GM06990 (cell line): ENCODE data around the gene ZBTB11.
"Not testable (repeated sequence)": the region's sequence is repeated elsewhere in the genome, so short reads cannot be mapped to it uniquely, and the experiment has no call there.

Source experiments
- DNase-seq: peaks from one replicate; pipeline ENCODE4 v3.0.0-alpha.2; 2011; ENCODE audit not compliant: insufficient read length; ENCODE audit errors: extremely low read depth
- H3K27me3 ChIP-seq: replicated peaks from 2 replicates; pipeline ENCODE4 v1.6.0; 2011; ENCODE audit warnings: low read length; ENCODE audit not compliant: control insufficient read depth, insufficient read depth
- H3K36me3 ChIP-seq: 2 replicates; pipeline ENCODE4 v1.5.1; 2011; ENCODE audit warnings: low read length; ENCODE audit not compliant: control insufficient read depth, insufficient read depth
- H3K4me3 ChIP-seq: replicated peaks from 2 replicates; pipeline ENCODE4 v1.5.1; 2011; ENCODE audit warnings: low read depth, mild to moderate bottlenecking, control low read depth, low read length
- TF ChIP-seq, protein P1 (sequence below): IDR thresholded peaks from 2 replicates; pipeline ENCODE4 v1.5.1; 2011; ENCODE audit warnings: low read length, control low read depth, mild to moderate bottlenecking, inconsistent platforms; ENCODE audit not compliant: insufficient read depth, poor library complexity, severe bottlenecking

Gene ZBTB11

DNA sequence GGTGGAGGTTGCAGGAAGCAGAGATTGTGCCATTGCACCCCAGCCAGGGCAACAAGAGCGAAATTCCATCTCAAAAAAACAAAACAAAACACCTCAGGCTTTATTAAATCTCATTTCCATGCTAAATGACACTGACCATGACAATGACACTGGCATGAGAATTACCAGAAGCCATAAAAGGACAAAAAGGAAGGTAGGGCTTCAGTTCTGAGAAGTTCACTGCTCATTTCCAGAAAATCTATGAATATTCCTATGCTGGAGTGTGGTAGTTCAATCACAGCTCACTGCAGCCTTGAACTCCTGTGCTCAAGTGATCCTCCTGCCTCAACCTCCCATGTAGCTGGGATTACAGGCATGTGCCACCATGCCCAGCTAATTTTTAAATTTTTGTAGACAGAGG is 58.2 kb downstream of the ZBTB11 start:
- no peak for DNase-seq
- no peaks in the 10 kb centered on the region for H3K36me3 ChIP-seq
- no peak overlapping the region for H3K4me3 ChIP-seq
- TF ChIP-seq, protein P1, sequence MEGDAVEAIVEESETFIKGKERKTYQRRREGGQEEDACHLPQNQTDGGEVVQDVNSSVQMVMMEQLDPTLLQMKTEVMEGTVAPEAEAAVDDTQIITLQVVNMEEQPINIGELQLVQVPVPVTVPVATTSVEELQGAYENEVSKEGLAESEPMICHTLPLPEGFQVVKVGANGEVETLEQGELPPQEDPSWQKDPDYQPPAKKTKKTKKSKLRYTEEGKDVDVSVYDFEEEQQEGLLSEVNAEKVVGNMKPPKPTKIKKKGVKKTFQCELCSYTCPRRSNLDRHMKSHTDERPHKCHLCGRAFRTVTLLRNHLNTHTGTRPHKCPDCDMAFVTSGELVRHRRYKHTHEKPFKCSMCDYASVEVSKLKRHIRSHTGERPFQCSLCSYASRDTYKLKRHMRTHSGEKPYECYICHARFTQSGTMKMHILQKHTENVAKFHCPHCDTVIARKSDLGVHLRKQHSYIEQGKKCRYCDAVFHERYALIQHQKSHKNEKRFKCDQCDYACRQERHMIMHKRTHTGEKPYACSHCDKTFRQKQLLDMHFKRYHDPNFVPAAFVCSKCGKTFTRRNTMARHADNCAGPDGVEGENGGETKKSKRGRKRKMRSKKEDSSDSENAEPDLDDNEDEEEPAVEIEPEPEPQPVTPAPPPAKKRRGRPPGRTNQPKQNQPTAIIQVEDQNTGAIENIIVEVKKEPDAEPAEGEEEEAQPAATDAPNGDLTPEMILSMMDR: no peak
- H3K27me3 ChIP-seq: no peaks in the 10 kb centered on the region

DNA sequence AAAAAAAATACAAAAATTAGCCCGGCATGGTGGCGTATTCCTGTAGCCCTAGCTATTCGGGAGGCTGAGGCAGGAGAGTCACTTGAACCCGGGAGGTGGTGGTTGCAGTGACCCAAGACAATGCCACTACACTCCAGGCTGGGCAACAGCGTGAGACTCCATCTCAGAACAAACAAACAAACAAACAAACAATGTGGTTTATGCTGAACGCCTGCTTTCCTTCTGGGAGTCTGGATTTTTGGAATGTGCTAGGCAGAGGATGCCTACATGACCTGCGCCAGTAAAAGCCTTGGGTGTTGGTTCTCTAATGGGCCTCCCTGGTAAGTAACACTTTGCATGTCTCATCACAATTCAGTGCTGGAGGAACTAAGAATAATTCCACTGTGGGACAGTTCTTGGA is 59.5 kb downstream of the ZBTB11 start:
- DNase-seq: no peak
- no peaks in the 10 kb centered on the region for H3K36me3 ChIP-seq
- H3K27me3 ChIP-seq: no peaks in the 10 kb centered on the region
- H3K4me3 ChIP-seq: no peak overlapping the region
- TF ChIP-seq, protein P1: no peak

DNA sequence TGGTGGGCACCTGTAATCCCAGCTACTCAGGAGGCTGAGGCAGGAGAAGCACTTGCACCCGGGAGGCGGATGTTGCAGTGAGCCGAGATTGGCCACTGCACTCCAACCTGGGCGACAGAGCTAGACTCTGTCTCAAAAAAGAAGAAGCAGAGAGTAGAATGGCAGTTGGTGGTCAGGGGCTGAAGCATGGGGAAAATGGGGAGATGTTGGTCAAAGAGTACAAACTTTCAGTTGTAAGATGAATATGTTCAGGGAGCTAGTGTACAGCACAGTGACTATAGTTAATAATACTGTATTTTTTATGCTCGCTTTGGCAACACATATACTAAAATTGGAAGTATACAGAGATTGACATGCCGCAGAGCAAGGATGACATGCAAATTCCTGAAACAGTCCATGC is 61.4 kb downstream of the ZBTB11 start:
- TF ChIP-seq, protein P1: no peak
- no peak for DNase-seq

DNA sequence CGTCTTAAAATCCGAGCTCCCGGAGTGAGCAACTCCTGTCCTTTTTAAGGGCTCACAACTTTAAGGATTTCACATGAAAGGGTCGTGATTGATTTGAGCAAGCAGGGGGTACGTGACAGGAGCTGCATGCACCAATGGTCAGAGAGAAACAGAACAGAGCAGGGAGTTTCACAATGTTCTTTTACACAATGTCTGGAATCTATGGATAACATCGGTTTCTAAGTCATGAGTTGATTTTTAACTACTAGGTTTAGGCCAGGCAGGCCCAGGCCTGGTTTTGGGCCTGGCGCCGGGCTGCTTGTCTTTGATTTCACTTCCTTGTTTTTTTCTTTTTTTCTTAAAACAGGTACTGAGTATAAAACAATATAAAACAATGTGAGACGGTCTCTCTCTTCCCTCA is 63.9 kb downstream of the ZBTB11 start:
- not testable (repeated sequence) for H3K4me3 ChIP-seq, H3K27me3 ChIP-seq, DNase-seq, H3K36me3 ChIP-seq

More for the DNA sequence above, 61.4 kb downstream of the ZBTB11 start:
- H3K27me3 ChIP-seq: no peaks in the 10 kb centered on the region
- H3K36me3 ChIP-seq: no peaks in the 10 kb centered on the region
- H3K4me3 ChIP-seq: no peak overlapping the region

DNA sequence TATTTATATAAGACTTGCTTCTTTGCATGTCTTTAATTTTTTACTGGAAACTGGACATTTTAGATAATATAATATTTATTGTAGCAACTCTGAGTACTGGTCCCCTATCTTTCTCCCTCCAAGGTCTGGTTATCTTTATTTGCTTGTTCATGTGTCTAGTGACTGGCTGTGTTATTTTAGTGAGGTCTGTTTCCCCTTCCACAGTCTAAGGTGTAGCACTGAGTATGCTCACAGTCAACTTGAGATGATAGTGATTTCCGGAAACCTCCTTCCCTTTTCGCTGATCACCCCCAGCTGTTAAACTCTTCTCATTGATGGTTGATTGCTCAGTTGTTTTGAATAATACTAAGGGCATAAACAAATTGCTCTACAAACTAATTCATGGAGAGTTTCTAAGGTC is 65.9 kb downstream of the ZBTB11 start:
- Histone ChIP-seq H3K27me3 (no peaks in the 10 kb centered on the region), H3K36me3 (no peaks in the 10 kb centered on the region), H3K4me3 (no peak overlapping the region)
- DNase-seq: no peak
- TF ChIP-seq, protein P1: no peak

DNA sequence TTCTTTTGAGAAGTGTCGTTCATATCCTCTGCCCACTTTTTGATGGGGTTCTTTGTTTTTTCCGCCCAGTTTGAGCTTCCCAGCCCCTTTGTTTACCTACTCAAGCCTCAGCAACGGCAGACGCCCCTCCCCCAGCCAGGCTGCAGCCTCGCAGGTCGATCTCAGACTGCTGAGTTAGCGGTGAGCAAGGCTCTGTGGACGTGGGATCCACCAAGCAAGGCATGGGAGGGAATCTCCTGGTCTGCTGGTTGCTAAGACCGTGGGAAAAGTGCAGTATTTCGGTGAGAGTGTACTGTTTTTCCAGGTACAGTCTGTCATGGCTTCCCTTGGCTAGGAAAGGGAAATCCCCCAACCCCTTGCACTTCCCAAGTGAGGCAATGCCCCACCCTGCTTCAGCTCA is 71.5 kb downstream of the ZBTB11 start:
- H3K36me3 ChIP-seq, H3K4me3 ChIP-seq, H3K27me3 ChIP-seq, DNase-seq: not testable (repeated sequence)

DNA sequence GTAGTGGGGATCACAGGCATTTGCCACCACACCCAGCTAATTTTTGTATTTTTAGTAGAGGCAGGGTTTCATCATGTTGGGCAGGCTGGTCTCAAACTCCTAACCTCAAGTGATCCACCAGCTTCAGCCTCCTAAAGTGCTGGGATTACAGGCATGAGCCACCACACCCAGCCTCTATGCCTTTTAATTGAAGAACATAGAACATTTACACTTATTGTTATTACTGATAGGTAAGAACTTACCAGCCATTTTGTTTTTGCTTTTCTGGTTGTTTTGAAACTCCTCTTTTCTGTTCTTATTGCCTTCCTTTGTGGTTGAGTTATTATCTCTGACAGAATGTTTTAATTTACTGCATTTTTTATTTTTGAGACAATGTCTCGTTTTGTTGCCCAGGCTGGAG is 73.7 kb downstream of the ZBTB11 start:
- Histone ChIP-seq H3K27me3 (no peaks in the 10 kb centered on the region), H3K36me3 (no peaks in the 10 kb centered on the region), H3K4me3 (no peak overlapping the region)
- DNase-seq: no peak
- TF ChIP-seq, protein P1: no peak
